DOHH2 (cell line): ENCODE results near the gene MRPL49.
"Not testable (repeated sequence)": the region's sequence is repeated elsewhere in the genome, so short reads cannot be mapped to it uniquely, and the experiment has no call there.

Experiments
- H3F3A ChIP-seq: fragments of 200-600 bp; sonication (generic), shearing (Covaris generic); 2 replicates; pipeline ENCODE4 v1.6.0; 2016; ENCODE audit warnings: antibody characterized with exemption, mild to moderate bottlenecking; ENCODE audit not compliant: control insufficient read depth, insufficient read depth
- H3K27ac ChIP-seq: fragments of 200-600 bp; sonication (generic); 2 replicates; pipeline ENCODE4 v1.5.1; 2014; ENCODE audit warnings: low read depth, mild to moderate bottlenecking, low read length, moderate library complexity
- H3K27me3 ChIP-seq: fragments of 200-600 bp; sonication (generic); 2 replicates; pipeline ENCODE4 v1.6.1; 2014; ENCODE audit warnings: mild to moderate bottlenecking, low read length, mixed read lengths; ENCODE audit not compliant: control insufficient read depth
- H3K36me3 ChIP-seq: fragments of 200-600 bp; sonication (generic); 2 replicates; pipeline ENCODE4 v1.6.1; 2014; ENCODE audit warnings: mild to moderate bottlenecking, low read length, moderate library complexity, mixed read lengths; ENCODE audit not compliant: control insufficient read depth
- H3K4me1 ChIP-seq: fragments of 200-600 bp; sonication (generic); 2 replicates; pipeline ENCODE4 v1.6.1; 2014; ENCODE audit warnings: mild to moderate bottlenecking, low read length, mixed read lengths; ENCODE audit not compliant: control insufficient read depth
- H3K4me2 ChIP-seq: fragments of 200-600 bp; sonication (generic); 2 replicates; pipeline ENCODE4 v1.6.0; 2014; ENCODE audit warnings: mild to moderate bottlenecking, low read length, moderate library complexity
- H3K4me3 ChIP-seq: fragments of 200-600 bp; sonication (generic); 2 replicates; pipeline ENCODE4 v1.5.1; 2014; ENCODE audit warnings: mild to moderate bottlenecking, low read length, mixed read lengths
- H3K79me2 ChIP-seq: fragments of 200-600 bp; sonication (generic); 2 replicates; pipeline ENCODE4 v1.6.1; 2014; ENCODE audit warnings: mild to moderate bottlenecking, low read length, mixed read lengths; ENCODE audit not compliant: control insufficient read depth
- H3K9me2 ChIP-seq: fragments of 200-600 bp; sonication (generic); replicated peaks from 2 replicates; pipeline ENCODE4 v1.6.1; 2014; ENCODE audit warnings: mild to moderate bottlenecking, low read length, mixed read lengths; ENCODE audit not compliant: control insufficient read depth
- H3K9me3 ChIP-seq: fragments of 200-600 bp; sonication (generic); 2 replicates; pipeline ENCODE4 v1.6.1; 2014; ENCODE audit warnings: antibody characterized with exemption, low read length, mixed read lengths; ENCODE audit not compliant: control insufficient read depth, insufficient read depth
- H4K20me1 ChIP-seq: fragments of 200-600 bp; sonication (generic); 2 replicates; pipeline ENCODE4 v1.6.0; 2014; ENCODE audit warnings: low read depth, mild to moderate bottlenecking, antibody characterized with exemption, low read length, moderate library complexity; ENCODE audit not compliant: control insufficient read depth, insufficient read depth
- CTCF ChIP-seq: fragments of 200-600 bp; sonication (generic); IDR thresholded peaks from one replicate; pipeline ENCODE4 v1.5.1; 2014; ENCODE audit warnings: antibody characterized with exemption, mild to moderate bottlenecking, low read depth, low read length; ENCODE audit not compliant: poor library complexity, severe bottlenecking
- EZH2phosphoT487 ChIP-seq: fragments of 200-600 bp; sonication (generic); IDR thresholded peaks from 2 replicates; pipeline ENCODE4 v1.6.1; 2017; ENCODE audit warnings: borderline replicate concordance, mild to moderate bottlenecking, antibody characterized with exemption, low read length, moderate library complexity, mixed read lengths

MRPL49 gene

GRCh38 chr11:65116370-65117205 is 5.5 kb upstream of the MRPL49 start:
- peaks cover 45% of the 10 kb centered on the region for H3F3A ChIP-seq
- peaks cover 77% of the 10 kb centered on the region for H3K79me2 ChIP-seq

DNA sequence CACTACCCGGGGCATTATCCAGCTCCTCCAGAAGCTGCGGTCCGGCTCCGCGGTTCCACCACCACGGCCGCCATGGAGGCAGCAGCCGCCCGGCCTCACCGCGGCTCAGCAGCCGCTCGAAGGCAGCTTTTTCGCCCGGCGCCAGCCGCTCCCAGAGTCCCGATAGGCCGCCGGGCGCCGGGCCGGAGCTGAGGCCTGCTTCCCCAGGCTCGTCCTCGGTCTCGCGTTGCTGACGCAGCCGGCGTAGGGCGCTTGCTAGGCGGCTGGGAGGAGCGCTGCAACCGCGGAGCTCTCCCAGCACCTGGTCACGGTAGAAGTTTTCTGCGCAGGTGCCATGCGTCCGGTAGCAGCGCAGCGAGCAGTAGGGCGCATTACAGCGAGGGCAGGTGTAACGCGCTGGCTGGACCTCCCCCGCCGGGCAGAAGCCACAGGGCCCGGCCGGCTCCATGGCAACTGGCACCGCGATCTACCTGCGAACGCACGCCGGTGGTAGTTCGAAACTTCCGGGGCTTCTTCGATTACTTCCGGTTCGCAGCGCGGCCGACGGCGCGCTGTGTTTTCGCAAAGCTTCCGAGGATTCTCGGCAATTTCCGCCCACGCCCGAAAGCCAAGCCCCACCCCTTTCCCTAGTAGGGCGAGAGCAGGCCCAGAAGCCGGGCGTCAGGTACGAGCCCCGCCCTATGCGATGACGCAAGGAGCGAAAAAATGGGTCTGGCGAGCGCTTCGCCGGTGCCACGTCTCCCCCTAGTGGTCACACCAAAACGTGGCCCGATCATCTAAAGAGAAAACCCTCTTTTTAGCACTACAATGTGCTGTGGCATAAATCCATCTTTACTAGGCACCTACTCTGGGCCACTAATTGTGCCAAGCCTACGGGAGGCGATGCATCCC is 4.7 kb upstream of the MRPL49 start, which contains the start of gene ZNHIT2:
ZNHIT2 (minus strand) TSS at position 496 of the 891 bp plus-strand sequence; CDS start at position 448, 48 bp downstream.
- Histone ChIP-seq H3K4me1 (peaks cover 74% of the 10 kb centered on the region), H3F3A (peaks cover 45% of the 10 kb centered on the region), H3K4me3 (peak within 1 kb of the TSS; percentile 85), H3K36me3 (peaks cover 81% of the 10 kb centered on the region), H3K9me2 (no peaks in the 10 kb centered on the region), H3K27me3 (no peaks in the 10 kb centered on the region), H3K79me2 (peaks cover 80% of the 10 kb centered on the region), H3K4me2 (peak within 1 kb of the TSS; percentile 91), H4K20me1 (peaks cover 3% of the 10 kb centered on the region; the same call in 1 of the 2 replicates), H3K27ac (peak within 1 kb of the TSS; percentile 86), H3K9me3 (no peaks in the 10 kb centered on the region)
- TF ChIP-seq EZH2phosphoT487 (no peak), CTCF (peak; percentile 83)

More at GRCh38 chr11:65116370-65117205, 5.5 kb upstream of the MRPL49 start:
- H3K27ac ChIP-seq = peak overlapping the region; percentile 80
- TF ChIP-seq EZH2phosphoT487 = no peak
- no peak for TF ChIP-seq CTCF
- H3K9me3 ChIP-seq = no peaks in the 10 kb centered on the region
- peaks cover 3% of the 10 kb centered on the region; the same call in 1 of the 2 replicates for H4K20me1 ChIP-seq
- H3K4me1 ChIP-seq = peaks cover 74% of the 10 kb centered on the region
- H3K4me3 ChIP-seq = peak overlapping the region; percentile 85
- H3K36me3 ChIP-seq = peaks cover 76% of the 10 kb centered on the region
- H3K9me2 ChIP-seq = no peaks in the 10 kb centered on the region
- no peaks in the 10 kb centered on the region for H3K27me3 ChIP-seq
- H3K4me2 ChIP-seq = peak overlapping the region; percentile 91

DNA sequence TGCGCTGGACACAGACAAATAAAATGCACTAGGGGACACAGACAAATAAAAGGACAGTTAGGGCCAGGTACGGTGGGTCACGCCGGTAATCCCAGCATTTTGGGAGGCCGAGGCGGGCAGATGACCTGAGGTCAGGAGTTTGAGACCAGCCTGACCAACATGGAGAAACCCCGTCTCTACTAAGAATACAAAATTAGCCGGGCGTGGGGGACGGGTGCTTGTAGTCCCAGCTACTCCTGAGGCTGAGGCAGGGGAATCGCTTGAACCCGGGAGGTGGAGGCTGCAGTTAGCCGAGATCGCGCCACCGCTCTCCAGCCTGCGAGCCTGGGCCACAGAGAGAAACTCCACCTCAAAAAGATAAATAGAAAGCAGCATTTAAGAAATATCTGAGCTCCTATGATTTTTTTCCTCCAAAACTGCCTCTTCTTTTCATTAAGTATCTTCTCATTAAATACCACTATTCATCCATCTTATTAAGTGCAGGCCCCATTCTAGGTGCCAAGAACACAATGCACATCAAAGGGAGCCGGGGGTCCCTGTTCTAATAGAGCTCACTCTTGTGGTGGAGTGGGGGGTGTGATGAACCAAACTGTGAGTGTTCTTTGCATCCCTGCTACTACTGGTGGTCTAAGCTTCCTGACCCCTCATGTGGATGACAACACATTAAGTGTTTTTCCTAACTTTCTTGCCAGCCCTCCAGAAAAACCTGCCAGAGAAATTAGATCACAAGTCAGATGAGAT is 3.9 kb upstream of the MRPL49 start:
- H3K4me1 ChIP-seq = peaks cover 73% of the 10 kb centered on the region

GRCh38 chr11:65118891-65119669 is 3.0 kb upstream of the MRPL49 start:
- H3K79me2 ChIP-seq = peaks cover 82% of the 10 kb centered on the region

More for the DNA sequence above, 3.9 kb upstream of the MRPL49 start:
- Histone ChIP-seq H3K27ac (peak overlapping the region; percentile 86), H3K27me3 (no peaks in the 10 kb centered on the region), H3K79me2 (peaks cover 82% of the 10 kb centered on the region), H3K9me2 (no peaks in the 10 kb centered on the region), H3K4me2 (peak overlapping the region; percentile 46), H3K4me3 (peak overlapping the region; percentile 44), H3F3A (peaks cover 42% of the 10 kb centered on the region), H3K36me3 (peaks cover 87% of the 10 kb centered on the region), H3K9me3 (no peaks in the 10 kb centered on the region), H4K20me1 (peaks cover 3% of the 10 kb centered on the region; the same call in 1 of the 2 replicates)
- no peak for TF ChIP-seq EZH2phosphoT487
- TF ChIP-seq CTCF = no peak

More at GRCh38 chr11:65118891-65119669, 3.0 kb upstream of the MRPL49 start:
- H3K27me3 ChIP-seq, H3K4me3 ChIP-seq, H3K9me3 ChIP-seq, H3K9me2 ChIP-seq, H4K20me1 ChIP-seq: not testable (repeated sequence)
- Histone ChIP-seq H3K27ac (peak overlapping the region; percentile 86), H3K36me3 (peaks cover 85% of the 10 kb centered on the region), H3K4me1 (peaks cover 71% of the 10 kb centered on the region), H3K4me2 (peak overlapping the region; percentile 86), H3F3A (peaks cover 36% of the 10 kb centered on the region)
